ENCODE measurements around the gene NAXD. TPM values are rescaled to one million over a fixed set of nuclear protein-coding genes. Genes with fewer than 3 reads are reported as not detected.

NAXD gene
- total RNA-seq, 4 donors from 2014 or later, result 27.1 to 43.2 (median 35.8) TPM

GRCh38 chr13:110689041-110689440 lies 73.7 kb downstream of the NAXD start:
- TF ChIP-seq POLR2A (IDR thresholded peaks at IDR 0.05) (no peak), CTCF (IDR thresholded peaks at IDR 0.05) (no peak)
- no peak overlapping the region for H3K4me3 ChIP-seq
- DNase-seq, result no peak
- H3K9me3 ChIP-seq, result no peaks in the 10 kb centered on the region
- H3K27ac ChIP-seq, result no peak overlapping the region
- H3K36me3 ChIP-seq, result peaks cover 0 to 36% (median 0%) of the 10 kb centered on the region in 3 donors
- peaks cover 0 to 9% (median 0%) of the 10 kb centered on the region in 4 donors for H3K4me1 ChIP-seq
- no peaks in the 10 kb centered on the region for H3K27me3 ChIP-seq

Other genes with a start within 250 kb of the NAXD start
- gene RAB20, start 53.8 kb upstream of the NAXD start, total RNA-seq, result 10 to 100 TPM; 15.7 to 69.1 (median 62.2) TPM
- gene CARS2, start 90.6 kb downstream of the NAXD start, total RNA-seq, result 100 to 1,000 TPM in 2 of 4 donors, 10 to 100 TPM in 2; 50.6 to 123 (median 97.7) TPM
- gene ING1, start 98.2 kb downstream of the NAXD start, total RNA-seq, result 10 to 100 TPM in 3 of 4 donors, 1 to 10 TPM in 1; 7.4 to 40.4 (median 21.7) TPM